Hepatocyte (in vitro differentiated cells): ENCODE results near the gene DOCK4.

ENCODE experiments used
- CTCF ChIP-seq: fragments of 200-600 bp; sonication (generic); IDR thresholded peaks from 2 replicates; pipeline ENCODE4 v1.5.1; 2016; ENCODE audit warnings: antibody characterized with exemption, mild to moderate bottlenecking; ENCODE audit not compliant: poor library complexity
- EZH2 ChIP-seq: fragments of 200-600 bp; sonication (generic); IDR thresholded peaks from 2 replicates; pipeline ENCODE4 v1.6.1; 2016; ENCODE audit warnings: antibody characterized with exemption, mild to moderate bottlenecking, borderline replicate concordance
- EZH2phosphoT487 ChIP-seq: fragments of 200-600 bp; sonication (generic); IDR thresholded peaks from one replicate; pipeline ENCODE4 v1.6.1; 2018; ENCODE audit warnings: antibody characterized with exemption, mild to moderate bottlenecking, low read depth, moderate library complexity; ENCODE audit not compliant: unreplicated experiment, severe bottlenecking

- no peak for TF ChIP-seq CTCF
- TF ChIP-seq EZH2phosphoT487 = no peak
- TF ChIP-seq EZH2 = no peak
These were observed 55.2 kb downstream of the DOCK4 start for GRCh38 chr7:112150823-112151641.
